HFFc6 (cell line): Measurements from ENCODE around the gene GSTK1. TPM values are rescaled to one million over a fixed set of nuclear protein-coding genes. Genes with fewer than 3 reads are reported as not detected.

Experiments used
- DNase-seq: peaks from one replicate; pipeline ENCODE4 v3.0.0-alpha.2; 2018
- H3K27ac Mint-ChIP-seq: 2 replicates; pipeline ENCODE4 v1.8.0; 2020; ENCODE audit warnings: mild to moderate bottlenecking, mixed read lengths
- H3K27me3 Mint-ChIP-seq: 2 replicates; pipeline ENCODE4 v1.8.0; 2021; ENCODE audit warnings: mild to moderate bottlenecking, moderate library complexity, mixed read lengths; ENCODE audit not compliant: insufficient read depth
- H3K36me3 Mint-ChIP-seq: 2 replicates; pipeline ENCODE4 v1.8.0; 2021; ENCODE audit warnings: low read depth, mixed read lengths
- H3K4me1 Mint-ChIP-seq: 2 replicates; pipeline ENCODE4 v1.8.0; 2020; ENCODE audit warnings: low read depth, mixed read lengths
- H3K4me3 Mint-ChIP-seq: 2 replicates; pipeline ENCODE4 v1.8.0; 2020; ENCODE audit warnings: mild to moderate bottlenecking, moderate library complexity, mixed read lengths
- H3K9me3 Mint-ChIP-seq: 2 replicates; pipeline ENCODE4 v1.8.0; 2020; ENCODE audit warnings: mild to moderate bottlenecking, mixed read lengths
- CTCF ChIP-seq: fragments of 200-600 bp; sonication (generic); IDR thresholded peaks from 2 replicates; pipeline ENCODE4 v1.5.0; 2021; ENCODE audit warnings: antibody characterized with exemption, mild to moderate bottlenecking
- total RNA-seq, 6 experiments: library from RNA; stranded (reverse); fragmentation: NEBNext Ultra II Directional; extraction: Animal tissue kit (Norgen Biotek cat#: 25700); gene quantifications; 2 replicates in 1 of 6; 3 replicates in 5 of 6; pipeline ENCODE4 v1.2.3, GENCODE V29; 2021

GSTK1 gene
- total RNA-seq, 6 experiments from 2014 or later: 85.6 to 102 (median 89.4) TPM

- Mint-ChIP-seq H3K27me3 (peaks cover 2% of the 10 kb centered on the region; the same call in 1 of the 2 replicates), H3K4me1 (peaks cover 54% of the 10 kb centered on the region), H3K4me3 (peak overlapping the region; percentile 98), H3K36me3 (peaks cover 47% of the 10 kb centered on the region), H3K9me3 (peaks cover 4% of the 10 kb centered on the region; the same call in 1 of the 2 replicates), H3K27ac (peak overlapping the region; percentile 81; the same call in 1 of the 2 replicates)
- no peak for TF ChIP-seq CTCF
- DNase-seq: no peak
Measured at GRCh38 chr7:143290293-143290692, 27.1 kb downstream of the GSTK1 start.

GRCh38 chr7:143292876-143293275, 29.6 kb downstream of the GSTK1 start:
- no peaks in the 10 kb centered on the region for H3K27me3 Mint-ChIP-seq
- no peak for TF ChIP-seq CTCF
- H3K27ac Mint-ChIP-seq: no peak overlapping the region
- H3K4me3 Mint-ChIP-seq: no peak overlapping the region
- H3K36me3 Mint-ChIP-seq: peaks cover 53% of the 10 kb centered on the region
- peaks cover 1% of the 10 kb centered on the region; the same call in 1 of the 2 replicates for H3K9me3 Mint-ChIP-seq
- H3K4me1 Mint-ChIP-seq: peaks cover 64% of the 10 kb centered on the region
- DNase-seq: no peak

GRCh38 chr7:143295870-143296269, 32.6 kb downstream of the GSTK1 start:
- peaks cover 56% of the 10 kb centered on the region for H3K36me3 Mint-ChIP-seq
- peak; percentile 72 for DNase-seq
- TF ChIP-seq CTCF: no peak
- peaks cover 63% of the 10 kb centered on the region for H3K4me1 Mint-ChIP-seq
- no peaks in the 10 kb centered on the region for H3K9me3 Mint-ChIP-seq
- H3K4me3 Mint-ChIP-seq: peak overlapping the region; percentile 16; the same call in 1 of the 2 replicates
- H3K27me3 Mint-ChIP-seq: no peaks in the 10 kb centered on the region
- peak overlapping the region; percentile 57 for H3K27ac Mint-ChIP-seq

- peaks cover 57% of the 10 kb centered on the region for H3K36me3 Mint-ChIP-seq
- peaks cover 63% of the 10 kb centered on the region for H3K4me1 Mint-ChIP-seq
- no peaks in the 10 kb centered on the region for H3K9me3 Mint-ChIP-seq
- no peaks in the 10 kb centered on the region for H3K27me3 Mint-ChIP-seq
- H3K4me3 Mint-ChIP-seq: peak overlapping the region; percentile 16; the same call in 1 of the 2 replicates
- no peak for TF ChIP-seq CTCF
- no peak for DNase-seq
- H3K27ac Mint-ChIP-seq: peak overlapping the region; percentile 57; the same call in 1 of the 2 replicates
Measured at GRCh38 chr7:143296686-143297085, 33.4 kb downstream of the GSTK1 start.

- no peaks in the 10 kb centered on the region for H3K9me3 Mint-ChIP-seq
- no peak overlapping the region for H3K4me3 Mint-ChIP-seq
- peaks cover 56% of the 10 kb centered on the region for H3K36me3 Mint-ChIP-seq
- no peaks in the 10 kb centered on the region for H3K27me3 Mint-ChIP-seq
- peaks cover 58% of the 10 kb centered on the region for H3K4me1 Mint-ChIP-seq
- H3K27ac Mint-ChIP-seq: peak overlapping the region; percentile 30; the same call in 1 of the 2 replicates
- TF ChIP-seq CTCF: no peak
- DNase-seq: peak; percentile 74
Measured at GRCh38 chr7:143299346-143299745, 36.1 kb downstream of the GSTK1 start.

GRCh38 chr7:143299840-143300239, 36.6 kb downstream of the GSTK1 start:
- H3K9me3 Mint-ChIP-seq: no peaks in the 10 kb centered on the region
- no peak overlapping the region for H3K4me3 Mint-ChIP-seq
- no peak overlapping the region for H3K27ac Mint-ChIP-seq
- peak; percentile 67 for TF ChIP-seq CTCF
- H3K4me1 Mint-ChIP-seq: peaks cover 54% of the 10 kb centered on the region
- no peaks in the 10 kb centered on the region for H3K27me3 Mint-ChIP-seq
- no peak for DNase-seq
- peaks cover 56% of the 10 kb centered on the region for H3K36me3 Mint-ChIP-seq
